Uterus (tissue), 2 donors: ENCODE measurements around the gene FUCA2.

Experiments used
- POLR2A ChIP-seq, 2 donors: fragments of 450-650 bp; IDR thresholded peaks; one replicate each; pipeline ENCODE4 v1.6.1; 2016; ENCODE audit warnings: antibody characterized with exemption in 2 of 2, mild to moderate bottlenecking in 1 of 2, moderate library complexity in 1 of 2
- TF ChIP-seq, protein P1 (sequence below), 4 experiments: fragments of 200-600 bp in 2 of 4; fragments of 450-650 bp in 2 of 4; sonication (generic) in 2 of 4; IDR thresholded peaks; one replicate each; pipeline ENCODE4 v1.5.1; 2016 to 2019; ENCODE audit warnings: antibody characterized with exemption in 4 of 4, mild to moderate bottlenecking in 2 of 4, moderate library complexity in 1 of 4

DNA sequence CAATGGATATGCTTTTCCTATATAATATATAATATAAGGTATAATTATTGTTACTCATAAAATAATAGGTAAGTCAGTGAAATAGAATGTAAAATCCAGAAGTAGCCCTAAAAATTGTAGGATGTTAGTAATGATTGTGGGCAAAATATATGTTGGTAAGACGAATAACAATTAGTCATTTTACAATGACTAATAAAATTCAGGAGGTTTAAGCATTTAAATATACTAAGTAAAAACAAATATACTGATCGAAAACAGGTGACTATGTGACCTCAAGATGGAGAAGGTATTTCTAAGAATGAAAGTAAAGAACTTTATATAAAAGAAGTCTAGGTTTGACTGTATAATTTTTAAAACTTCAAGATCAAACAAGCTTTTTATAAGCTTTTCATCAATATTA, 28.9 kb downstream of the FUCA2 start:
- TF ChIP-seq, protein P1, sequence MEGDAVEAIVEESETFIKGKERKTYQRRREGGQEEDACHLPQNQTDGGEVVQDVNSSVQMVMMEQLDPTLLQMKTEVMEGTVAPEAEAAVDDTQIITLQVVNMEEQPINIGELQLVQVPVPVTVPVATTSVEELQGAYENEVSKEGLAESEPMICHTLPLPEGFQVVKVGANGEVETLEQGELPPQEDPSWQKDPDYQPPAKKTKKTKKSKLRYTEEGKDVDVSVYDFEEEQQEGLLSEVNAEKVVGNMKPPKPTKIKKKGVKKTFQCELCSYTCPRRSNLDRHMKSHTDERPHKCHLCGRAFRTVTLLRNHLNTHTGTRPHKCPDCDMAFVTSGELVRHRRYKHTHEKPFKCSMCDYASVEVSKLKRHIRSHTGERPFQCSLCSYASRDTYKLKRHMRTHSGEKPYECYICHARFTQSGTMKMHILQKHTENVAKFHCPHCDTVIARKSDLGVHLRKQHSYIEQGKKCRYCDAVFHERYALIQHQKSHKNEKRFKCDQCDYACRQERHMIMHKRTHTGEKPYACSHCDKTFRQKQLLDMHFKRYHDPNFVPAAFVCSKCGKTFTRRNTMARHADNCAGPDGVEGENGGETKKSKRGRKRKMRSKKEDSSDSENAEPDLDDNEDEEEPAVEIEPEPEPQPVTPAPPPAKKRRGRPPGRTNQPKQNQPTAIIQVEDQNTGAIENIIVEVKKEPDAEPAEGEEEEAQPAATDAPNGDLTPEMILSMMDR (IDR thresholded peaks at IDR 0.05) = no peak
- no peak for TF ChIP-seq POLR2A (IDR thresholded peaks at IDR 0.05)
